Measurements from ENCODE around the gene SLU7.
A peak's percentile ranks its signal among the peaks of the same experiment; 100 is the strongest.

Gene SLU7

DNA sequence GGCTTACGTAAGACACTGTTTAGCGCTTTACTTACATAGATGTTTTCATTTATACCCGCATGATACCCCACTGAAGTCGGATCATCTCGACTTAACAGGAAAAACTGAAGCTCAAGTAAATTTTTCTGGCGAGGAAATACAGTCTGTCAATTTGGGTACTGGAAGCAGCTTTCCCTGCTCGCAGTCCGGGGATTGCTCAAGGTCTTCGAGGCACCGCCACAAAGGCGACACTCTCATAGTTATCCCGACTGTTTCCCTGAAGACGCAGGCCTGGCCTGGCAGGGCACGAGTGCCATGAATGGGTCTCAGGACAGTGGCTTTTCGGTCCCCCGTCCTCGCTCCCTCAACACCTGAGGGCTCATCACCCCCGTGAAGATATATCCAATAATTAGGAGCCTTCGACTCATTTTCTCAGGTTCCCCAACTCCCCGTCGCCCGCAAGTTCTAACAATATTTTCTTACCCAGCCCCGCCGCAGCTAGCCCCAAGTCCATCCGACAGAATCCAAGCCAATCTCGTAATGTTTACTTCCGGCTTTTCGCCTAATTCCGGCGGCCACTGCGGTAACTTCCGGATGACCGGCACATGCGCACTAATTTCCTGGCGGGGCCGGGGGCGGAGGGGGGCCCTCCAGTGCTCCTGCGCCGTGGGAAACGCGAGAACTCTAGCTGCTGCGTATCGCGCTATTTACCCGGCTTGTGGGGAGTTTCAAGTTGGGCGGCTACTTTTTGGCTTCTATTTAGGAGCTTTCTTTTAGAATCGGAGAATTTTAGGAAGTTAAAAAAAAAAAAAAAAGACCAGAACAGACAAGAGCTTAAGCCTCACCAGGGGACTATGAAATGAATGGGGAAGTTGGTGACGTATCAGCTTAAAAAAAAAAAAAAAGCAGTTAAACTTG is at the start of gene SLU7:
Gene SLU7 (minus strand): TSS at position 521 of the 897 bp plus-strand sequence. CDS start 3,787 bp downstream, outside the sequence.
- peak; percentile 95 for DNase-seq

DNA sequence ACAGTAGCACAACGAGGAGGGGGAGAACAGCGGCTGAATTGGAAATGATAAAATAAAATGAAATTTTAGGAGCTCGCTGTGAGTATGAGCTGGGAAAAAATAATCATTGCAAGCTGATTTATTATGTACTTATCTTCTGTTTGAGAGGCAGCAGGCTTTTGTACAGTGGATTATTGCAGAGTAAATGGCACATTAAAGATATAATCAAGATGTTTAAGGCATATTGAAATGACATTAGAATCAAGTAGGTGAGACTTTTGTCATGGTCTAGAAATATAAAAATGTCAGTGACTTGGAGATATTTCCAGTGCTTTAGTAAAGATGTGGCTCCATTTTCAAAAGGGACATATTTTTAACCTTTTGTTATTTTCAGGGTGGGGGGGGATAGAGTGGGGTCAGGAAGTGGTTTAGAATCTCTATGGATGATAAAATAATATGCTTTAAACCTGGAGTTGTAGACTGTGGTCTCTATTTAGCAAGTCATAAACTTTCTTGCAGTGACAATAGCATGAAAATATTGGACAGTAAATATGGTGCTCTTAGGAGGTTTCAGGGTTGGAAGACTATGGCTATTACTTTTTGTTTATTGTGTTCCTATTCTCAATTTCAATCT is 49.6 kb upstream of the SLU7 start:
- DNase-seq, result no peak

DNA sequence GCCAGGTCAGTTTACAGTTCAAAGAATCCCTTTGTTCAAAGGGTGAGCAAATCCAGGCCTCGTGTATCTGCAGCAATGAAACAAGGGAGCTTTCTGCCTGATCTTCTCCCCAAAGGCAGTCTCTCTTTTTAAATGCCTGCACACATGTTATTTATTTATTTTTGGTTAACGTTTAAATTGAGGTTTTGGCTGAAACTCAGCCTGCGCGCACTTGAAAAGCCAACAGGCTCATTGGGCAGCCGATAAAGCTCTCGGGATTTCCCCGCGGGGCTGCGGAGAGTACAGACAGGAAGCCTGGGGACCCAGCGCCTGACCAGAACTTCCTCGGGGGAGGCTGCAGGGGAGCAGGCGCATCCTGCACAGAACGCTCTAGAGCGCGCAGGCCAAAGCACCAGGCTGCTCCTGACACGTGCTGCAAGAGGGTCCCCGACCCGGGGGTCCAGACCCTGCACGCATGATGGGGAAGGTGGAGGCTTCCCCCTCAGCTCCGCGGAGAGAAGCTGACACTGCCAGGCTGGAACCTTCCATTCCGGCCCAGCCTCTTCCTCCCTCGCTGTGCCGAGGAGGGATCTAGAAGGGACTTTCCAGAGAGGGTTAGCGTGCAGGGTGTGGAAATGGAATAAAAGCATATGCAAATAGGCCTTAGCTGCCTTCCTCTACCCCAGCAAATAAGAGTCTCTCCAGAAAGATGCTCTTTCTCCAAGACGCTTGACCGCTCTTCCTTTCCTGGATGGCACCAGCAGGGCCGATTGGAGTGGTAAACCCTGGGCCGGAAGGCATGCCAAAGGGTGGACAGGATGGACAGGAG is 48.9 kb upstream of the SLU7 start:
- no peak for DNase-seq

DNA sequence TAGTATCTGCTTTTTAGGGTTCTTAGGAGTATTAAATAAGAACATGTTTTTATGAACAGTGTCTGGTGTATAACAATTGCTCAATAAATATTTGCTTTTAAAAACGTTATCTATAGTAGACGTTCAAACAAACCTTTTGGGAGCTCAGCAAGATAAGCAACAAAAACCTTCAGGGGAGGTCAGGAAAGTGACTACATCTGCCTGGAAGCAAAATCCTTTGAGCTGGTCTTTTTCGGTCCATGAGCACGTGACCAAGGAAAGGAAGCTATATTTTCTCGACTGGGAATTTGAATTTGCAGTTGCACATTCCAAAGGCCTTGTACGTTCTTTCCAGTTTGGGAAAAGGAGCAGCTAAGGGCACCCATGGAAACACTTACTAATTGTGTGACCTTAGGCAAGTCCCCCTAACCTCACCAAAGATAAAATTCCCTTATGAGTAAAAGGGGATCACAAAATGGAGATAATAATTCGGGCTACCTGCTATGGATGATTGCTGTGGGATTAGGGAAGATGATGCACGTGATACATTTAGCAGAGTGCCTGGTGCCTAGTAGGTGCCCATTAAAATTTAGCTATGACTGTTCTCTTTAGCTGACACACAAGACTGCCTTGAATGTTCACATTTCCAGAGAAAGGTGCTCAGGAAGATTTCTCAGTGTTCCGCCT is 48.1 kb upstream of the SLU7 start:
- DNase-seq, result no peak

DNA sequence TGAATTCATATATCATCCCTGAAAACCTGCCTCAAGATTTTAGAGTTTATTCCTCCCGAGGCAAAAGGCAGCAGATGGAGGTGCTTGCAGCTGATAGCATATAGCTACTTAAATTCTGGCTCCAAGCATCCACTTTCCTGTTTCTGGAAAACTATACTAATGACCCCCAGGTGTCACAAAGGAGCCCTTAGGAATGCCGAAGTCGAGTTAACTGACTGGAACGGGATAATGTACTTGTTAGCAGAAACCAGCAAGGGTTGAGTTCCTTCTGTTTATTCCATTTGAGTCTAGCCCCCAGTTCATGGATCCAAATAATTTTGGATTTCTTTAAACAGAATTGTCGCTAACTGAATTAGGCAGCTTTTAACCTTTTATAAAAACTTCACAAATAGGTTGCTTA is 47.2 kb upstream of the SLU7 start:
- no peak for DNase-seq

DNA sequence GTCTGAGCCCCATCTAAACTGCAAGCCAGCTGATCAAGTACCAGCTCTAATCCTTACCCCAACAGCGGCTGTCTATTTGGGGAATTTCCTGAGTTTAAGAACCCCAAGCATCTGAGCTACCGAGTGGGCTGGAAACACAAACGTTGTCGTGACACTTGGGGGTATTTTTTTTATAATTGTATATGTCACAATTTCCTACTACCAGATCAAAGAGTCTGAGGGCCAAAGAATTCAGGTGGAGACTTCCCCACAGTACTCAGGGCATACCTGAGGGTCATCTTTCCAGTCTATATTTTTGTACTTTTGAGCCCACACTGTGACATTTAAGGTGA is 45.6 kb upstream of the SLU7 start:
- DNase-seq, result no peak

DNA sequence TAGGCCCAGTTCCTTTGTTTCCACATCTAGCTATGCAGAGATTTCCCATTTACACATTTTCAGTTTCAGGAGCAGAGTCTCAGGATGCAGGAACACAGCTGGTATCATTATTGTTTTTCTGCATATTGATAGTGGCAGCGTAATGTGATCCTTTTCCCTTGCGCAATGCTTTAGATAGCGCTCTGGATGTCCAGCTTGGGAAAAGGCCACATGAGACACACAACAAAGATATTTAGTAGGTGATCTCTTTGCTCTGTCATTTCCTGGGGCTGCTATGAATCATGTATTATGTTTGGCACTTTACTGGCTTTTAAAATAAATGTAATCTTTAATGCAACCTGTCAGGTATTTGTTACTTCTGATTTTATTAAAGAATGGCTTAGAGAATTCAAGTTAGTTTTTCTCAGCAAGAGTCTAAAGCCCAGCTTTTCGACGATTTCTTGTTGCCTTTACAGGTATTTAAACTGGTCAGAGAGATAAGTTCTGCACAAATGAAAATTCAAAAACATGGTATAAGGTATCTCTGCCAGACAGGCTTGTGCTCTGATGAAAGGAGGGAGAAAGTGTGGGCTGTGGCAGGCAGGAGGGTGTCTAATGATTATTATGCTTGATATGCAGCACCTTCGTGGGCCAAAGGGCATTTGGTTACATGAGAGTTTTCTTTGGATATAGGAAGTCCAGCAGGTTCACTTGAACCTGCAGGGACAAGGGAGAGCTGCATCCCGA is 45.0 kb upstream of the SLU7 start:
- DNase-seq, result peak; percentile 93

DNA sequence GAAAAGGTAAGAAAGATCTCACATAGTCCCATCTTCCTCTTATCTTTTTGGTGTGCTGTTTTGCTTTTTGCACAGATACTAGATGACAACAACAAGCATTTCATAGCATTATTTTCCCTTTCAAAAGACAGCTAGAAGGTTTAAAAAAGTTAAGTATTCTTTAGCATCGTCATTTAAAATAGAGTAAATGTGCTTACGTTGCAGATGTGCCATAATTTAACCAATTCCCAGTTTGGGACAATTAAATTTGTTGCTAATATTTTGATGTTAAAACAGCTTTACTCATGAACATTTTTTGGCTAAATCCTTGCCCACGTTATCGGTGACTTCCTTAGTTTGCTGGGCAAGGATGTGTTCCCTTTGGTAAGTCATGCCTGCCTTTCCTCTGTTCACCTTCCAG is 44.3 kb upstream of the SLU7 start:
- no peak for DNase-seq

DNA sequence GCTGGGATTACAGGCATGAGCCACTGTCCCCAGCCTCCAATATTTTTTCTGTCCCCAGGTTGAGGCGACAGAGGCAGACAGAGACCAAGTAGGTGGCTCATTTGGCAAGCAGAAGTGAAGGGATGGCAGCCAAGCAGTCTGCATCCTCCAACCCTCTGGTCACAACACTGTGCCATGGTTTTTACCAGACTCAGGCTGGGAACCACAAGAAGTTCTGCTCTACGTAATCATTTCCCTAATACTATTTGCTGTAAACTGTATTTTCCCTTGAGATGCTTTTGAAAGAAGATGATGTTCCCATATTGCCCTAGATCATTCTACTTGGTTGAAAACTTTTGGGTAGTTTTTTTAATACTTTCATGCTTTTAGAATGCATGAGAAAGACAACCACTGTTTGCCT is 43.3 kb upstream of the SLU7 start:
- DNase-seq, result no peak

DNA sequence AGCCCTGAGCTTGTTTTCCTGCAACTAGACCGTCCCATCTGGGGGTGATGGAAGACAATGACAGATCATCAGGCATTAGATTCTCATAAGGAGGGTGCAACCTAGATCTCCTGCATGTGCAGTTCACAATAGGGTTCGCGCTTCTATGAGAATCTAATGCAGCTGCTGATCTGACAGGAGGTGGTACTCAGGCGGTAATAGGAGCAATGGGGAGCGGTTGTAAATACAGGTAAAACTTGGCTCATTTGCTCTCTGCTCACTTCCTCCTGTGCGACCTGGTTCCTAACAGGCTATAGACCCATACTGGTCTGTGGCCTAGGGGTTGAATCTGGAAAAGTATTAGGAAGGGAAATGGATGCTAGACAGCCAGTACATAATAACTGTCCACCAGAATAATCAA is 42.5 kb upstream of the SLU7 start:
- no peak for DNase-seq

DNA sequence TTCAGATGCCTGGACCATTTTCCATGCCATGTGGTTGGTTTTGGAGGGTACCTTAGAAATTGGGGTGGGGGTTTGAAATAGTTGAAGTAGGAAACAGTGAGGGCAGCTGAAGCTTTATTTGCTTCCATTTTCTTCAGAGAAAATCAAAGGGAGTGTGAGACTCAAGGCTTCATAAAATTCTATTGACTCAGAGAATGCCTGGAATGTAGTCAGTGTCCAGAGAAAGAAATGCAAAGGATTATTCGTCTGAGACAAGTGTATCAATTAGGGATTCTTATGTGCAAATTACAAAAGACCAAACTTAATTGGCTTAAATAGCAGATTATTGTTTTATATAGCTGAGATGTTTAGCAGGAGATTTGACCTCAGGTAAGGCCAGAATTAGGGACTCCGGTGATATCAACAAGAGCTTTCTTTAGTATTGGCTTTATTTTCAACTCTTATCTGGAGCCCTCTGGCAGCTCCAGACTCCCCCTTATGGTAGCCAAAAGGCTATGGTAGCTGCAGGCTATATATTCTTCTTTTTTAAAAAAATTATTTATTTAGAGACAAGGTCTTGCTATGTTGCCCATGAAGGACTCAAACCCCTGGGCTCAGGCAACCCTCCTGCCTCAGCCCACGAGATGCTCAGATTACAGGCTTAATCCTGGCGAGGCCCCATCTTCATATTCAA is 41.6 kb upstream of the SLU7 start:
- DNase-seq, result peak; percentile 30

DNA sequence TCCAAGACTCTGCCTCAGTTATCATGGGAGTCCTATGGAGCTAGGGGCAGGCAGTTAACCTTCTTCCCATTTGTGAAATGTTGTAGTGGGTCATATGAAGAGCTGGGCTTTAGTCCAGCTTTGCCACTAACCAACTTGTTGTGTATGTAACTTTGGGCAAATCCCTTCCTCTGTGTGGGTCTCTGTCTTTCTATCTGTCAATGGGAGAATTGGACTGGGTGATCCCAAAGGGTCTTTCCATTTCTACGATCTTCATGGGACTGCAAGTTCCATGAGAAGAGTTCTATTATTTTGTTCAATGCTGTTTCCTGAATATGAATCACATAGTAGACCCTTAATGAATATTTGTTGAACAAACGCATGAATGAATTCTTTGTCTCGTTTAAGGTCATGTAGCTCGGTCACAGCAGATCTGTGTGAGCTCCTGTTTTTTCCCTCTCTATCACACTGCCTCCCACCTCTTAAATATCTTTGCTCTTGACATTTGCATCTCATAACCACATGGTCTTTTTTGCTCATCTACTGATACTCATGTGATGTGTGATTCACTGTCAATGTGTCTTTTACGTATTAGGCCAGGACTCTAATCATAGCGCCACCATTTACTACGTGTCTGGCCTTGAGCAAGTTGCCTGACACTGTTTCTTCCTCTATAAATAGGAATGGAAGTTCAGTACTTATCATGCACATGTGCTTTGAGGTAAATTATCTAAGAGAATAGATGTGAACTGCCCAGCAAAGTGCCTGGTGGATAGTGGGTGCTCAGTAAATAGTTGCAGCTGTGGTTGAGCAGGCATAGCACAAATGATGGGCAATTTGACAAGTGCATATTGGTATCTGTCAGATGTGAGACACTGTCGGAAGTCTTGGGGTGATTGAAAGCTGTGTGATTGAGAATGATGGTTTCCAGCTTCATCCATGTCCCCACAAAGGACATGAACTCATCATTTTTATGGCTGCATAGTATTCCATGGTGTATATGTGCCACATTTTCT is 40.2 kb upstream of the SLU7 start:
- peak; percentile 9 for DNase-seq

DNA sequence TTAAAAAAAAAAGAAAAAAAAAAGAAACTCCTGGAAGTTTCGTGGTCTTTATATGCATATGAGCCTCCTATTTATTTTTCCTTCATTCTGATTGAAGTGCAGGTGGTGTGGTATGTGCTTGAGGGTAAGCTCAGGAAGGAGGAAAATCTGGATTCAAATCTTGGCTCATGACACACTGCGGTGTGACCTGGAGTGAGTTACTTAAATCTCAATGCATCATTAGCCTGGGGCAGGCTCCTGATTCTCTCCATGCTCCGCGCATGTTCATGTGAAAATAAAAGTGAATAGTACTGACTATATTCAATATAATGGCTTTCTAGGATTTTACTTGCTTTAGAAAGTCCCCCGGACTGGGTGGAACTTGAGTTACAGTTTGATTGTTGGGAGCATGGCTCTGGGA is 38.4 kb upstream of the SLU7 start:
- DNase-seq, result no peak

DNA sequence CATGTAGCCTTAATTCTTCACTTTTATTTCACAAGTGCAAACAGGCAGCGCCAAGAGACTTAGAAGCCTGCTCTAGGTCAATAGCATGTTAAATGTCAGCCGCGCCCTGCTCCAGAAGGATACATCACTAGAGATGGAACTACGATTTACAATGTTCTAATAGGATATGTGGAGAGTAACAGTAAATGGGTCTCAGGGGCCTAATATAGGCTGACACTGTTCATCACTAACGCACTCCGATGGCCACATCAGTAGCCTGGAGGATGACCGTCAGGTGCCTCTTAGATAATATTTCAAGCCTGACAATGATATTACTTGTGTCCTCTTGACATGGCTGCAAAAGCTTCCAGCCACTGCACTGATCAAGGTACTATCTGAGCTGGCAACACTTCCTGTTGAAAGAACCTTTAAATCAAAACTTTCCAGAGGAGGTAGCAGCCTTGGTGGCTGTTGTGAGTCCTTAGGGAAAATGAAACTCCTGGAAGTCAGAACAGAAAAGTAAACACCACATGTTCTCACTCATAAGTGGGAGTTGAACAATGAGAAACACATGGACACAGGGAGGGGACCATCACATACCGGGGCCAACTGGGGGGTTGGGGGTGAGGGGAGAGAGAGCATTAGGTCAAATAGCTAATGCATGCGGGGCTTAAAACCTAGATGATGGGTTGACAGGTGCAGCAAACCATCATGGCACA is 37.7 kb upstream of the SLU7 start:
- no peak for DNase-seq

DNA sequence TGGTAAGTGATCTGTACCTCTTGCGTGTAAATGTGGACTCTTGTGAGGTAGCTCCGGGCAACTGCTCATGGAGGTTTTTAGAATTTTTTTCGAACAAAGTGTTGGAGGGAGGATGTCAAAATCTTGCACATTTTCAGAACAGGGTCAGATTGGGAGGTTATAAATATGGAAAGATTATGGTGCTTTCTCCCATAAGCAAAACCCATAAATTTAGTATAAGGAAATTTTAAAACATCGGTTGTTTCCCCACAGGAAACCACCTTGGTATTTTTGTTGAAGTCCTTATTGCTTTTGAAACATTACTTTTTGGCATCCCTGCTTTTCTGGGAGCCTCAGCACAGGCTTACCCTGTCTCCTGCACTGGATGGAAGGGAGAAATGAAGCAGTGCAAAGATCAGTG is 36.7 kb upstream of the SLU7 start:
- no peak for DNase-seq

DNA sequence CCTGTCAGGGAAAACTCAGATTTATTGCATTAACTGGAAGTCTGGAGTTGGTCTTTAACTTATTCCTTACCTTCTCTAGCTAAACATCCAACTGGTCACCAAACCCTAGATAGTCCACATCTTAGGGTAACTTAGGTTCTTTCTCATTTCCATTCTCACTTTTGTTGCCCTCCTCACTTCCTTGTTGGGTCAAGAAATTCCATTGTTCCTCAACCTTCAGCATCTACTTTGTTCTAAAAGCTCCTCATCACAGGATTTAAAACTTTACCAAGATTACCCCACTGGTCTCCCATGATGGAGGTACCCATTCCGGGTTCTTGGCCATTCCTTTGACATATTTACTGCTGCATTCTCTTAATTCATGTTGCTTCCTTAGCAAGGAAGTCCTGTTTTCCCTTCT is 34.9 kb upstream of the SLU7 start:
- no peak for DNase-seq

DNA sequence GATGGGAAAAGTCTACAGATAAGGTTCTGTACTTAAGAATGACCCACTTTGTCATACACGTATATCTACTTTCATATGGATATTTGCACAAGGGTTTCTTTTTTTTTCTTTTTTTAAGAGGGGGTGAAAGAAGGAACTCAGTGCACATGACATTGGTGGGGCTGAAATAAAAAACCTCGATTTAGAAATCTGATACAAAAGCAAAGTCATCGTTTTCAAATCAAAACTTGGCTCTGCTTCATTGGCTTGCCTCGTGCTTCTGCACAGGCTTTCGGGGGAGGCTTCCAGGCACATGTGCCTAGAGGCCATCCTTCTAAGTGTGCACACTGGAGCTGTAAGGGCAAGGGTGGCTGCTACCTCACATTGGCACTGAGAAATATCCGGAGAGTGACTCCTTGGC is 33.9 kb upstream of the SLU7 start:
- DNase-seq, result no peak

DNA sequence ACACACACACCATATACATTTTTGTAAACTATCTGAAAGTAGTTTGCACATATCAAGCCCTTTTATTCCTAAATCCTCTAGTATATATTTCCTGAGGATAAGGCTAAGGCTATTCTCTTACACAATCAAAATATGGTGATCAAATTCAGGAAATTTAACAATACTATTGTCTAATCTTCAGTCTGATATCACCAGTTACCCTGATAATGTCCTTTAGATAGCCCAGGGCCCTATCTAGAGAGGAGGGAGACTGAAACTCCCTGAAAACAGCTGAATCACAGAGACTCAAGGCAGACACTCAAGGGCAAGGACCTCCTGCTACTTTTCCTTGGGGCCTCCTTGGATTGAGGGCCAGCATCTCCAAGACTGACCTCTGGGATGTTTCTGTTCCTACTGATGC is 33.2 kb upstream of the SLU7 start:
- no peak for DNase-seq

DNA sequence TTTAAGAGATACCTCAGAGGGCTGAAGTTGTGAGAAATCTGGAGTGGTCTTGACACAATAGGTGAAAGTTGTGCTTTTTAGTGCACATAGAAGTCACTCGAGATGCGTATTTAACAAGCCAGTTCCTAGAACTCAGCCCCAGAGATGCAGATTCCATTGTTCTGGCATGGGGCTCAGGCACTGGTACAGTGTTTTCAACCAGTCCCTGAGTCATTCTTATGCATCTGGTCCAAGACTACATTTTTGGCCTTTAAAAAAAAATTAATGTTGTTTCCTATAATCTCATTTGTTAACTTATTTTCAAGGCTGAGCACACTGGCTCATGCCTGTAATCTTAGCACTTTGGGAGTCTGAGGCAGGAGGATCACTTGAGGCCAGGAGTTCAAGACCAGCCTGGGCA is 32.4 kb upstream of the SLU7 start:
- no peak for DNase-seq

Measured in HCEC 1CT (cell line).